KBM-7 (cell line): Measurements from ENCODE around the gene CAPZB.

Experiments
- DNase-seq: peaks from one replicate; pipeline ENCODE4 v3.0.0-alpha.2; 2015
- in situ Hi-C: fragments of 300-500 bp; cut with MboI; formaldehyde crosslinking; loops from 2 replicates; pipeline ENCODE4 v1.14.3; 2020; ENCODE audit warnings: low sequenced_read_pairs, low pct_unique_long_range_greater_than_20kb, mixed read lengths

CAPZB gene

GRCh38 chr1:19377812-19378718 lies 107.3 kb downstream of the CAPZB start:
- in situ Hi-C loops: no loop called here

GRCh38 chr1:19376428-19377372 lies 108.6 kb downstream of the CAPZB start:
- no peak for DNase-seq
- in situ Hi-C loops: no loop called here

More at GRCh38 chr1:19377812-19378718, 107.3 kb downstream of the CAPZB start:
- no peak for DNase-seq

GRCh38 chr1:19375631-19376400 lies 109.5 kb downstream of the CAPZB start:
- in situ Hi-C loops: no loop called here
- no peak for DNase-seq

- in situ Hi-C loops: no loop called here
Observed at GRCh38 chr1:19374926-19375325, 110.4 kb downstream of the CAPZB start.

GRCh38 chr1:19374083-19374801 lies 111.1 kb downstream of the CAPZB start:
- no peak for DNase-seq
- in situ Hi-C loops: no loop called here

More at GRCh38 chr1:19374926-19375325, 110.4 kb downstream of the CAPZB start:
- no peak for DNase-seq

- in situ Hi-C loops: no loop called here
- no peak for DNase-seq
Observed at GRCh38 chr1:19373211-19374082, 111.9 kb downstream of the CAPZB start.

- in situ Hi-C loops: no loop called here
- no peak for DNase-seq
Observed at GRCh38 chr1:19372602-19373001, 112.7 kb downstream of the CAPZB start.

- in situ Hi-C loops: no loop called here
Observed at GRCh38 chr1:19372136-19372514, 113.2 kb downstream of the CAPZB start.

GRCh38 chr1:19371226-19372135 lies 113.9 kb downstream of the CAPZB start:
- in situ Hi-C loops: no loop called here
- no peak for DNase-seq

More at GRCh38 chr1:19372136-19372514, 113.2 kb downstream of the CAPZB start:
- DNase-seq: no peak

- DNase-seq: no peak
- in situ Hi-C loops: no loop called here
Observed at GRCh38 chr1:19370453-19371170, 114.7 kb downstream of the CAPZB start.

GRCh38 chr1:19369396-19370090 lies 115.8 kb downstream of the CAPZB start:
- DNase-seq: no peak
- in situ Hi-C loops: no loop called here

- DNase-seq: no peak
- in situ Hi-C loops: no loop called here
Observed at GRCh38 chr1:19368964-19369363, 116.4 kb downstream of the CAPZB start.

GRCh38 chr1:19368050-19368449 lies 117.3 kb downstream of the CAPZB start:
- DNase-seq: no peak
- in situ Hi-C loops: no loop called here

GRCh38 chr1:19367584-19368041 lies 117.7 kb downstream of the CAPZB start:
- no peak for DNase-seq
- in situ Hi-C loops: no loop called here
